ENCODE data around the gene DLG5.
A peak's percentile ranks its signal among the peaks of the same experiment; 100 is the strongest.

DLG5 gene

GRCh38 chr10:77776487-77776886 lies 150.1 kb downstream of the DLG5 start:
- no peak overlapping the region for H3K4me3 ChIP-seq (ENCODE audit: low read depth, low read length)
- H3K36me3 ChIP-seq (ENCODE audit: control insufficient read depth in 2 of 2, insufficient read depth in 1 of 2, low read length in 2 of 2) = peaks cover 0 to 10% of the 10 kb centered on the region in 2 experiments; a peak in 1 of 3 replicates
- H3K4me1 ChIP-seq (ENCODE audit: control insufficient read depth, insufficient read depth, low read length) = no peaks in the 10 kb centered on the region
- no peaks in the 10 kb centered on the region for H3K9me3 ChIP-seq (ENCODE audit: control insufficient read depth, insufficient read depth, low read depth, low read length)
- TF ChIP-seq SETDB1 (IDR thresholded peaks at IDR 0.05; ENCODE audit: insufficient read length, low read length) (peak; percentile 63), ZBTB17 (tag by site-specific recombination; IDR thresholded peaks at IDR 0.05) (no peak)
- CTCF ChIA-PET = interaction anchor here (0.6 kb wide), 1 partner anchor 143 kb away, joined by 3 read pairs; no protein-coding TSS in a partner anchor
- POLR2A ChIA-PET = no interaction called here
- no peak overlapping the region for H3K27ac ChIP-seq (ENCODE audit: extremely low read depth, low read depth, low read length)

- ChIA-PET POLR2A (no interaction called here), CTCF (no interaction called here)
- no peaks in the 10 kb centered on the region for H3K9me3 ChIP-seq (ENCODE audit: control insufficient read depth, insufficient read depth, low read depth, low read length)
- H3K4me1 ChIP-seq (ENCODE audit: control insufficient read depth, insufficient read depth, low read length) = no peaks in the 10 kb centered on the region
- H3K36me3 ChIP-seq (ENCODE audit: control insufficient read depth in 2 of 2, insufficient read depth in 1 of 2, low read length in 2 of 2) = no peaks in the 10 kb centered on the region
- H3K4me3 ChIP-seq (ENCODE audit: low read depth, low read length) = no peak overlapping the region
- H3K27ac ChIP-seq (ENCODE audit: extremely low read depth, low read depth, low read length) = no peak overlapping the region
- no peak for TF ChIP-seq ZNF221 (tag by site-specific recombination; IDR thresholded peaks at IDR 0.05; ENCODE audit: borderline replicate concordance)
- no peak for TF ChIP-seq ZSCAN23 (tag by site-specific recombination; IDR thresholded peaks at IDR 0.05)
- no peak for TF ChIP-seq PRDM2 (tag by site-specific recombination; IDR thresholded peaks at IDR 0.05; ENCODE audit: borderline replicate concordance)
- no peak for TF ChIP-seq HOXC10 (CRISPR knock-in tag; IDR thresholded peaks at IDR 0.05)
- TF ChIP-seq, protein P1, sequence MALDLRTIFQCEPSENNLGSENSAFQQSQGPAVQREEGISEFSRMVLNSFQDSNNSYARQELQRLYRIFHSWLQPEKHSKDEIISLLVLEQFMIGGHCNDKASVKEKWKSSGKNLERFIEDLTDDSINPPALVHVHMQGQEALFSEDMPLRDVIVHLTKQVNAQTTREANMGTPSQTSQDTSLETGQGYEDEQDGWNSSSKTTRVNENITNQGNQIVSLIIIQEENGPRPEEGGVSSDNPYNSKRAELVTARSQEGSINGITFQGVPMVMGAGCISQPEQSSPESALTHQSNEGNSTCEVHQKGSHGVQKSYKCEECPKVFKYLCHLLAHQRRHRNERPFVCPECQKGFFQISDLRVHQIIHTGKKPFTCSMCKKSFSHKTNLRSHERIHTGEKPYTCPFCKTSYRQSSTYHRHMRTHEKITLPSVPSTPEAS (tag by site-specific recombination; IDR thresholded peaks at IDR 0.05) = no peak
- TF ChIP-seq KLF17 (tag by site-specific recombination; IDR thresholded peaks at IDR 0.05) = no peak
- no peak for TF ChIP-seq ZNF561 (tag by site-specific recombination; IDR thresholded peaks at IDR 0.05; ENCODE audit: borderline replicate concordance)
- TF ChIP-seq, protein P2, sequence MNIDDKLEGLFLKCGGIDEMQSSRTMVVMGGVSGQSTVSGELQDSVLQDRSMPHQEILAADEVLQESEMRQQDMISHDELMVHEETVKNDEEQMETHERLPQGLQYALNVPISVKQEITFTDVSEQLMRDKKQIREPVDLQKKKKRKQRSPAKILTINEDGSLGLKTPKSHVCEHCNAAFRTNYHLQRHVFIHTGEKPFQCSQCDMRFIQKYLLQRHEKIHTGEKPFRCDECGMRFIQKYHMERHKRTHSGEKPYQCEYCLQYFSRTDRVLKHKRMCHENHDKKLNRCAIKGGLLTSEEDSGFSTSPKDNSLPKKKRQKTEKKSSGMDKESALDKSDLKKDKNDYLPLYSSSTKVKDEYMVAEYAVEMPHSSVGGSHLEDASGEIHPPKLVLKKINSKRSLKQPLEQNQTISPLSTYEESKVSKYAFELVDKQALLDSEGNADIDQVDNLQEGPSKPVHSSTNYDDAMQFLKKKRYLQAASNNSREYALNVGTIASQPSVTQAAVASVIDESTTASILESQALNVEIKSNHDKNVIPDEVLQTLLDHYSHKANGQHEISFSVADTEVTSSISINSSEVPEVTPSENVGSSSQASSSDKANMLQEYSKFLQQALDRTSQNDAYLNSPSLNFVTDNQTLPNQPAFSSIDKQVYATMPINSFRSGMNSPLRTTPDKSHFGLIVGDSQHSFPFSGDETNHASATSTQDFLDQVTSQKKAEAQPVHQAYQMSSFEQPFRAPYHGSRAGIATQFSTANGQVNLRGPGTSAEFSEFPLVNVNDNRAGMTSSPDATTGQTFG (tag by site-specific recombination; IDR thresholded peaks at IDR 0.05; ENCODE audit: borderline replicate concordance) = no peak
These were observed 151.6 kb downstream of the DLG5 start for GRCh38 chr10:77774940-77775391.

Measured in HEK293 (cell line).